Neural progenitor cell (in vitro differentiated cells): ENCODE data around the gene CDH13.

ENCODE experiments used
- CTCF ChIP-seq: fragments of 200-600 bp; sonication (generic); IDR thresholded peaks from 2 replicates; pipeline ENCODE4 v1.5.1; 2017; ENCODE audit warnings: antibody characterized with exemption, mild to moderate bottlenecking
- EZH2 ChIP-seq: fragments of 200-600 bp; sonication (generic); IDR thresholded peaks from 2 replicates; pipeline ENCODE4 v1.6.1; 2017; ENCODE audit warnings: antibody characterized with exemption, mild to moderate bottlenecking, moderate library complexity

- TF ChIP-seq CTCF = no peak
- TF ChIP-seq EZH2 = no peak
Observed at GRCh38 chr16:82699711-82700495, 73.1 kb downstream of the CDH13 start.
